ENCODE data around the gene TAAR6.
"Not testable (repeated sequence)": the region's sequence is repeated elsewhere in the genome, so short reads cannot be mapped to it uniquely, and the experiment has no call there.

Gene TAAR6

DNA sequence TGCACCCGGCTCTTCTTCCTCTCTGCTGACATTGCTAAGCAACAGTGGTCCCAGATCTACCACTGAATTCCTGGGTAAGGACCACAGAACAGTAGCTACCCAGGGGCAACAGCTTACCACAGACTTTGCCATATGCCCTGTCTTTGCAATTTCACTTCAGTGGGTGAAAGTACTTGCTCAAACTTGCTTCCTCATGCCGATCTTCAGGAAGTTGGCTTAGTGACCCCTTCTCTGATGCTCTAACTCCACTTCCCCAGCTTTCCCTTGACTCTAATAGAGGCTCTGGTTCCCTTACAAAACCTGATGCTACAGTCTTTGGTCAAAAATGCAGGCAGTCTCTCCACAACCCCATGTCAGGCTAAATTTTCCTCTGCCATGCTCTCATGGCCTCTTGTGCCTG, 22.7 kb downstream of the TAAR6 start:
- FAIRE-seq = no peak

GRCh38 chr6:132596201-132596600, 26.1 kb downstream of the TAAR6 start:
- no peak for FAIRE-seq

DNA sequence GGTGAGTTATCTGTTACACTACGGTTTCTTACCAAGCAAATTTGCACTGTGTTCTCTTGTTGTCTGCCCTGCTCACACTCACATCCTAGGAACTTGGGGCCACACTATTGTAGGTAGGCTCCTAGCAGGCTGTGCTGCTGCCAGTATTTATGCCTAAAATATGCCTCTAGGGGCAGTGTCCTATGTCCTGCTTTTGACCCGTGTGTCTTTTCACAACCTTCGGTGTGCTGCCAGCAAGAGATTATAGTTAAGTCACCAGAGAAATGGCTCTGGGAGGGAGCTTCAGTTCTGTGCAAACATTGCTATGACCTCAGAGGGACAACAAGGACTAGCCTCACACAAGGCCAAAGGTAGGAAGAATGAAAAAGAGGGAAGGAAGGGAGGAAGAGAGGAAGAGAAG, 28.4 kb downstream of the TAAR6 start:
- FAIRE-seq = no peak

DNA sequence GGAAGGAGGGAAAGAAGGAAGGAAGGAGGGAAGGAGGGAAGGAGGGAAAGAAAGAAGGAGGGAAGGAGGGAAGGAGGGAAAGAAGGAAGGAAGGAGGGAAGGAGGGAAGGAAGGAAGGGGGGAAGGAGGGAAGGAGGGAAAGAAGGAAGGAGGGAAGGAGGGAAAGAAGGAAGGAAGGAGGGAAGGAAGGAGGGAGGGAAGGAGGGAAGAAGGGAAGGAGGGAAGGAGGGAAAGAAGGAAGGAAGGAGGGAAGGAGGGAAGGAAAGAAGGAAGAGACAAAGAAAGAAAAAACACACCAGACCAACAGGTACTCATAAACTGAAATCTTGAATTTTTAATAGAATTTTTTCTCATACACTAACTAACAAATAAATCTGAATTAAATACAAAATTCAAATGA, 30.8 kb downstream of the TAAR6 start:
- FAIRE-seq = not testable (repeated sequence)

- FAIRE-seq = no peak
These were observed 34.6 kb downstream of the TAAR6 start for GRCh38 chr6:132604635-132605152.

DNA sequence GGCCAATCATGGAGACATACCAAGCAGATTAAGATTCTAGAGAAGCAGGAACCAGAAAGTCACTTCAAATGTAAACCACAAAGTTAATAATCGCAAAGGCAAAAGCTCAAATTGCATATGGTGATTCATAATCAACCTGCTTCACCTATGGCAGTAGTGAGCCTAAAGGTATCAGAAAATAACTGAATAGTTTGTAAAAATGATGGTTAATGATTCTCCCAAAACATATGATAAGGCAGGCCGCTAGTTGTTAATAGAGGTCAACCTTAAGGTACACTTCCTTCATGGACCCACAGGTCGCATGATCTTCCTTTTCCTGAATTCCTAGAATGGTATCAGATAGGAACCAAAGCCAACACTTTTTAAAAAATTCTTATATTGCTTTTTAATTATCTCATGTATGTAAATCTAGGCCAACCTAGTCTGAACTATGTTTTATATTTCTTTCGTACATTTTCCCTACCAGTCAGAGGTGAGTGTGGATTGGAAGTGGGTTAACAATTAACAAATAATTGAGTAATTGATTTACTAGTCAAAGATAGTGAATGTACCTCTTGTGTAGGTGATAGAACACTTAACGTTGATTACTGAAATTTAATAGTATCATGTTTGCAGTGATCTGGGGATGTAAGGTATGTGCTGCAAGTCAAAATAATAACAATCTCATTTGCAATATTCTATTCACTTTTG, 37.6 kb downstream of the TAAR6 start:
- FAIRE-seq = no peak

DNA sequence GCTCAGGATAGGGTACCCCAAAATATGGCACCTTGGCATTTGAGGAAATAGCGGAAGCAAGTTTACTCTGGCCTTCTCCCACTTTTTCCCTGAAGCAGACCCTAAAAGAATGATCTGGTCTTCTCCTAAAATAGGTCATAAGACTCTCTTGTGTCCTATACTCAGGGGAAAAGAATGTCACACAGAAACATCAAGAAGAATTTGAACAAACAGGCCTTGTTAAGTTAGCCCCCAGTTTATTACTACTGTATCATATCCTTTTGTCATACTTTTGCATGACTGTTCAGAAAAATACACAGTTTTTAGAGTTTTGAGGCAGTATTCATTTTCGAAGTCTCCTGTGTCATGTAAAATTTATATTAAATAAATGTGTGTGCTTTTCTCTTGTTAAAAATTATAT, 41.5 kb downstream of the TAAR6 start:
- no peak for FAIRE-seq

DNA sequence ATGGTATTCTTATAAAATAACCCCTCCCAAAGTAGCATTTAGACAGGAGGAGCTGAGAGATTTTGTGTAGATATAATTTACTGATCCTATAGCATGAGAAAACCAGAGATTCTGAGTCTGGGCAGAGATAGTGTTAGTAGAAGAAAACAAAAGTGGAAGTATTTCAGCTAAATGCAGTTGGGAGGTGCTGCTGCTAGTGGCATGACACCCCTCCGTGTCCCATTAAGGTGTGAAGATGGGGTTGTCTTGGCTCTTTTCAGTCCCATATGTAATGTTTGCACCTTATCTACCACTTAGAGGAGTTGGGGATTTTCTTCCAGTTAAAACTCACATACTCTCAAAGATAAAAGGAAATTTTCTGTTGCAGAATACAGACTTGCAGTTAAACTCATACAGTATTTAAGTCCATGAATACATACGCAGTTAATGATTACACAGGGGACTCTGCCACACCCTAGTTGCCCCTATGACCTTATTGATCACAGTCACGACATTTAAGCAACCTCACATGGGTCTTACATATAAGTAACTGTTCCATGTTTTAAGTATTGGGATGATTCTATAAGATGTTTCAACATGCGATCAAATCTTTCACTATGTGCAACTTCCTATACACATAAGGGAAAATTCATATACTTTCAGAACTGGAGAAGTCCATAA, 42.5 kb downstream of the TAAR6 start:
- FAIRE-seq = no peak

- no peak for FAIRE-seq
These were observed 44.4 kb downstream of the TAAR6 start for GRCh38 chr6:132614554-132614953.

DNA sequence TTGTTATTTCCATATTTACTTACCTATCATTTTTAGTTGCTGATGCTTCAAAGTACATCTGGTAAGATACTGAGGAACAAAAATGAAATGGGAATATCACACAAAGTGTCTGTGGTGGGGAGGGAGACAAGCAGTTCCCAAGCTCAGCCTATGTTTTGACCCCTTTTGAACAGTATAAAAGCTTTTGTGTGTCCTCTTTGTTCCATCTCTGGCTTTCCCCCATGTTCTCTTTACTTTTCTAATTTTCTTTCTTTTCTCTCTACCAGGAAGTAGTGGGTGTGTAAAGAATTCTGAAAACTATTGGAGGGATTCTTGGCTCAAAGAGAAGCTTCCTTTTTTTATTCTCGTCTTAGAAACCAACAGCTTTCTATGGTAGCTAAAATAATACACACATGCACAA, 46.6 kb downstream of the TAAR6 start:
- FAIRE-seq = no peak

All from TTC549 (cell line).